ENCODE results near the gene MYCBPAP. TPM values are rescaled to one million over a fixed set of nuclear protein-coding genes. Genes with fewer than 3 reads are reported as not detected.

MYCBPAP gene
- total RNA-seq, 5 donors from 2014 or later (not counting 1 experiment from before 2014, with no cell fraction given): 0.92 to 6.9 (median 4.7) TPM

GRCh38 chr17:50493744-50494143, 14.5 kb upstream of the MYCBPAP start:
- Mint-ChIP-seq H3K27ac (no peak overlapping the region), H3K4me3 (no peak overlapping the region), H3K27me3 (peaks cover 0 to 2% of the 10 kb centered on the region in 2 donors), H3K4me1 (no peaks in the 10 kb centered on the region), H3K36me3 (no peaks in the 10 kb centered on the region), H3K9me3 (no peaks in the 10 kb centered on the region)
- Histone ChIP-seq H3K9me3 (no peaks in the 10 kb centered on the region), H3K36me3 (ENCODE audit: control insufficient read depth in 2 of 2, extremely low read depth in 1 of 2, insufficient read depth in 1 of 2, low read length in 1 of 2) (no peaks in the 10 kb centered on the region), H3K27me3 (replicated peaks in 1 of 2; ENCODE audit: control insufficient read depth in 2 of 2, extremely low read depth in 1 of 2, insufficient read depth in 2 of 2, low read length in 1 of 2) (peaks cover 0 to 11% of the 10 kb centered on the region in 2 experiments), H3K27ac (ENCODE audit: low read length) (no peak overlapping the region), H3K4me3 (ENCODE audit: control insufficient read depth in 1 of 2, extremely low read depth in 1 of 2, low read length in 1 of 2) (no peak overlapping the region), H3K4me1 (ENCODE audit: control insufficient read depth in 1 of 2, extremely low read depth in 1 of 2, insufficient read depth in 2 of 2, low read length in 2 of 2) (no peaks in the 10 kb centered on the region)
- ATAC-seq (replicated peaks in 1 of 4): no peak
- POLR2A ChIA-PET: no interaction called here
- no peak for DNase-seq
- CTCF ChIA-PET: no interaction called here
- WGBS (ENCODE audit: insufficient coverage): 68% methylated on average over 2 of the region's 3 CpGs

- H3K4me1 ChIP-seq (ENCODE audit: control insufficient read depth in 1 of 2, extremely low read depth in 1 of 2, insufficient read depth in 2 of 2, low read length in 2 of 2): no peaks in the 10 kb centered on the region
- no peak overlapping the region for H3K4me3 ChIP-seq (ENCODE audit: control insufficient read depth in 1 of 2, extremely low read depth in 1 of 2, low read length in 1 of 2)
- ChIA-PET CTCF (interaction anchor here in 1 of 2 donors (0.7 kb wide), 1 partner anchor 27 kb away, joined by 3 read pairs; no protein-coding TSS in a partner anchor), POLR2A (interaction anchor here (0.5 to 0.7 kb wide), 2 partner anchors 8 to 410 kb away, joined by 5 to 6 read pairs; no protein-coding TSS in a partner anchor)
- Mint-ChIP-seq H3K27me3 (peaks cover 0 to 2% of the 10 kb centered on the region in 2 donors), H3K9me3 (no peaks in the 10 kb centered on the region), H3K4me3 (no peak overlapping the region), H3K4me1 (no peaks in the 10 kb centered on the region), H3K36me3 (no peaks in the 10 kb centered on the region), H3K27ac (no peak overlapping the region)
- DNase-seq: no peak
- WGBS (ENCODE audit: insufficient coverage): no CpG with 5 or more reads among the region's 8 CpGs
- no peak overlapping the region for H3K27ac ChIP-seq (ENCODE audit: low read length)
- ATAC-seq (replicated peaks in 1 of 4): no peak
- H3K9me3 ChIP-seq: no peaks in the 10 kb centered on the region
- no peaks in the 10 kb centered on the region for H3K36me3 ChIP-seq (ENCODE audit: control insufficient read depth in 2 of 2, extremely low read depth in 1 of 2, insufficient read depth in 1 of 2, low read length in 1 of 2)
- peaks cover 0 to 11% of the 10 kb centered on the region in 2 experiments for H3K27me3 ChIP-seq (replicated peaks in 1 of 2; ENCODE audit: control insufficient read depth in 2 of 2, extremely low read depth in 1 of 2, insufficient read depth in 2 of 2, low read length in 1 of 2)
These were observed 12.9 kb upstream of the MYCBPAP start for GRCh38 chr17:50495217-50495823.

DNA sequence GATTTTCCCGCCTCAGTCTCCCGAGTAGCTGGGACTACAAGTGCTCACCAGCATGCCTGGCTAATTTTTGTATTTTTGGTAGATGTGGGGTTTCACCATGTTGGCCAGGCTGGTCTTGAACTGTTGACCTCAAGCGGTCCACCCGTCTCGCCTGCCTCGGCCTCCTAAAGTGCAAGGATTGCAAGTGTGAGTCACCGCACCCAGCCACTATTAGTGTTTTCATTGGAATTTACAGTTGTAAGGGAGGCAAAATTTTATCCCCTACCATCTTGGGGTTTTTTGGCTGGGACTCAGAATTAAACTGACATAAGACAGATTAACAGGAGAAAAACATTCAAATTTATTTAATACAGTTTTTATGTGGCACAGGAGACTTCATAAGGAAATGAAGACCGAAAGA, 12.3 kb upstream of the MYCBPAP start:
- POLR2A ChIA-PET: no interaction called here
- WGBS (ENCODE audit: insufficient coverage): no CpG with 5 or more reads among the region's 8 CpGs
- H3K4me3 ChIP-seq (ENCODE audit: control insufficient read depth in 1 of 2, extremely low read depth in 1 of 2, low read length in 1 of 2): no peak overlapping the region
- no peaks in the 10 kb centered on the region for H3K36me3 Mint-ChIP-seq
- H3K9me3 ChIP-seq: no peaks in the 10 kb centered on the region
- DNase-seq (no peak), ATAC-seq (replicated peaks in 1 of 4) (no peak)
- H3K27ac Mint-ChIP-seq: no peak overlapping the region
- no peaks in the 10 kb centered on the region for H3K9me3 Mint-ChIP-seq
- no peaks in the 10 kb centered on the region for H3K4me1 Mint-ChIP-seq
- H3K27me3 Mint-ChIP-seq: peaks cover 0 to 2% of the 10 kb centered on the region in 2 donors
- no peaks in the 10 kb centered on the region for H3K4me1 ChIP-seq (ENCODE audit: control insufficient read depth in 1 of 2, extremely low read depth in 1 of 2, insufficient read depth in 2 of 2, low read length in 2 of 2)
- H3K27ac ChIP-seq (ENCODE audit: low read length): no peak overlapping the region
- no peak overlapping the region for H3K4me3 Mint-ChIP-seq
- CTCF ChIA-PET: interaction anchor here in 1 of 2 donors (0.7 kb wide), 1 partner anchor 28 kb away, joined by 3 read pairs; no protein-coding TSS in a partner anchor
- H3K27me3 ChIP-seq (replicated peaks in 1 of 2; ENCODE audit: control insufficient read depth in 2 of 2, extremely low read depth in 1 of 2, insufficient read depth in 2 of 2, low read length in 1 of 2): peaks cover 0 to 11% of the 10 kb centered on the region in 2 experiments
- no peaks in the 10 kb centered on the region for H3K36me3 ChIP-seq (ENCODE audit: control insufficient read depth in 2 of 2, extremely low read depth in 1 of 2, insufficient read depth in 1 of 2, low read length in 1 of 2)

- H3K9me3 ChIP-seq: no peaks in the 10 kb centered on the region
- ChIA-PET CTCF (no interaction called here), POLR2A (no interaction called here)
- H3K36me3 ChIP-seq (ENCODE audit: control insufficient read depth in 2 of 2, extremely low read depth in 1 of 2, insufficient read depth in 1 of 2, low read length in 1 of 2): no peaks in the 10 kb centered on the region
- Mint-ChIP-seq H3K4me1 (no peaks in the 10 kb centered on the region), H3K4me3 (no peak overlapping the region), H3K36me3 (no peaks in the 10 kb centered on the region), H3K27me3 (peaks cover 0 to 2% of the 10 kb centered on the region in 2 donors), H3K27ac (no peak overlapping the region), H3K9me3 (no peaks in the 10 kb centered on the region)
- WGBS (ENCODE audit: insufficient coverage): 68% methylated on average over 5 of the region's 7 CpGs
- DNase-seq (no peak), ATAC-seq (replicated peaks in 1 of 4) (no peak)
- H3K4me3 ChIP-seq (ENCODE audit: control insufficient read depth in 1 of 2, extremely low read depth in 1 of 2, low read length in 1 of 2): no peak overlapping the region
- no peak overlapping the region for H3K27ac ChIP-seq (ENCODE audit: low read length)
- H3K4me1 ChIP-seq (ENCODE audit: control insufficient read depth in 1 of 2, extremely low read depth in 1 of 2, insufficient read depth in 2 of 2, low read length in 2 of 2): no peaks in the 10 kb centered on the region
- H3K27me3 ChIP-seq (replicated peaks in 1 of 2; ENCODE audit: control insufficient read depth in 2 of 2, extremely low read depth in 1 of 2, insufficient read depth in 2 of 2, low read length in 1 of 2): peaks cover 0 to 15% of the 10 kb centered on the region in 2 experiments
These were observed 10.0 kb upstream of the MYCBPAP start for GRCh38 chr17:50498021-50498874.

GRCh38 chr17:50499270-50499669, 9.0 kb upstream of the MYCBPAP start:
- no peak overlapping the region for H3K4me3 ChIP-seq (ENCODE audit: control insufficient read depth in 1 of 2, extremely low read depth in 1 of 2, low read length in 1 of 2)
- ChIA-PET POLR2A (no interaction called here), CTCF (no interaction called here)
- no peak overlapping the region for H3K27ac ChIP-seq (ENCODE audit: low read length)
- H3K36me3 Mint-ChIP-seq: no peaks in the 10 kb centered on the region
- H3K4me1 Mint-ChIP-seq: peaks cover 0 to 8% (median 7%) of the 10 kb centered on the region in 3 donors
- no peaks in the 10 kb centered on the region for H3K9me3 ChIP-seq
- peaks cover 0 to 2% of the 10 kb centered on the region in 2 donors for H3K27me3 Mint-ChIP-seq
- H3K4me3 Mint-ChIP-seq: no peak overlapping the region
- no peaks in the 10 kb centered on the region for H3K9me3 Mint-ChIP-seq
- peaks cover 0 to 15% of the 10 kb centered on the region in 2 experiments for H3K27me3 ChIP-seq (replicated peaks in 1 of 2; ENCODE audit: control insufficient read depth in 2 of 2, extremely low read depth in 1 of 2, insufficient read depth in 2 of 2, low read length in 1 of 2)
- ATAC-seq (replicated peaks in 1 of 4) (no peak), DNase-seq (no peak)
- no peak overlapping the region for H3K27ac Mint-ChIP-seq
- no peaks in the 10 kb centered on the region for H3K36me3 ChIP-seq (ENCODE audit: control insufficient read depth in 2 of 2, extremely low read depth in 1 of 2, insufficient read depth in 1 of 2, low read length in 1 of 2)
- peaks cover 0 to 2% of the 10 kb centered on the region in 2 experiments for H3K4me1 ChIP-seq (ENCODE audit: control insufficient read depth in 1 of 2, extremely low read depth in 1 of 2, insufficient read depth in 2 of 2, low read length in 2 of 2)

DNA sequence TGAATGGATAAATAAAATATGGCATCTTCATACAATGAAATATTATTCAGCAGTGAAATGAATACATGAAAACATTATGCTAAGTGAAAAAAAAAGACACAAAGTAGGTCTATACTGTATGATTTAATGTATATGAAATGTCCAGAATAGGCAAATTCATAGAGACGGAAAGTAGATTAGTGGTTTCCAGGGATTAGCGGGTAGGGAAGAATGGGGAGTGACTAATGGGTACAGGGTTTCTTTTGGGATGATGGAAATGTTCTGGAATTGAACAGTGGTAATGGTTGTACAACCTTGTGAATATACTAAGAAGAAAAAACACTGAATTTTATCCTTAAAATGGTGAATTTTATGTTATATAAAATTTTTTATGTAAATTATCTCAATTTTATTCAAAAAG, 8.5 kb upstream of the MYCBPAP start:
- Mint-ChIP-seq H3K27me3 (peaks cover 0 to 2% of the 10 kb centered on the region in 2 donors), H3K4me1 (peaks cover 2 to 10% (median 8%) of the 10 kb centered on the region in 3 donors), H3K27ac (no peak overlapping the region), H3K4me3 (no peak overlapping the region), H3K9me3 (no peaks in the 10 kb centered on the region), H3K36me3 (no peaks in the 10 kb centered on the region)
- Histone ChIP-seq H3K4me3 (ENCODE audit: control insufficient read depth in 1 of 2, extremely low read depth in 1 of 2, low read length in 1 of 2) (no peak overlapping the region), H3K4me1 (ENCODE audit: control insufficient read depth in 1 of 2, extremely low read depth in 1 of 2, insufficient read depth in 2 of 2, low read length in 2 of 2) (peaks cover 0 to 4% of the 10 kb centered on the region in 2 experiments), H3K27ac (ENCODE audit: low read length) (no peak overlapping the region), H3K36me3 (ENCODE audit: control insufficient read depth in 2 of 2, extremely low read depth in 1 of 2, insufficient read depth in 1 of 2, low read length in 1 of 2) (no peaks in the 10 kb centered on the region), H3K27me3 (replicated peaks in 1 of 2; ENCODE audit: control insufficient read depth in 2 of 2, extremely low read depth in 1 of 2, insufficient read depth in 2 of 2, low read length in 1 of 2) (peaks cover 0 to 15% of the 10 kb centered on the region in 2 experiments), H3K9me3 (no peaks in the 10 kb centered on the region)
- WGBS (ENCODE audit: insufficient coverage): 100% methylated on average over 2 of the region's 2 CpGs
- POLR2A ChIA-PET: no interaction called here
- CTCF ChIA-PET: interaction anchor here in 1 of 2 donors (0.7 kb wide), 1 partner anchor 21 kb away, joined by 3 read pairs; no protein-coding TSS in a partner anchor
- no peak for DNase-seq
- no peak for ATAC-seq (replicated peaks in 1 of 4)

Measured in T-cell (primary cell).